SU-DHL-6 (cell line): ENCODE measurements around the gene ATP5F1E.
"Not testable (repeated sequence)": the region's sequence is repeated elsewhere in the genome, so short reads cannot be mapped to it uniquely, and the experiment has no call there.

Experiments
- CTCF ChIP-seq: fragments of 200-600 bp; sonication (generic); IDR thresholded peaks from one replicate; pipeline ENCODE4 v1.5.1; 2017; ENCODE audit warnings: antibody characterized with exemption, mild to moderate bottlenecking, low read length, moderate library complexity; ENCODE audit not compliant: insufficient read depth, poor library complexity, severe bottlenecking
- EZH2phosphoT487 ChIP-seq: fragments of 200-600 bp; sonication (generic), shearing (Covaris generic); conservative IDR thresholded peaks from 2 replicates; pipeline ENCODE4 v1.6.1; 2018; ENCODE audit warnings: mild to moderate bottlenecking, antibody characterized with exemption, low read length, moderate library complexity, mixed read lengths

GRCh38 chr20:59041487-59041886, 9.4 kb upstream of the ATP5F1E start:
- not testable (repeated sequence) for TF ChIP-seq CTCF, EZH2phosphoT487
